ENCODE measurements around the gene EYS. TPM values are rescaled to one million over a fixed set of nuclear protein-coding genes. Genes with fewer than 3 reads are reported as not detected.

EYS gene
- total and polyA plus RNA-seq, 2 of the 8 experiments (the other 6 are each of a cell fraction or from before 2014, with no cell fraction given), result 0.05 to 0.13 TPM

- Histone ChIP-seq H3K9ac (replicated peaks in 1 of 4; ENCODE audit: extremely low read depth in 1 of 4, low read depth in 3 of 4, low read length in 3 of 4) (no peak overlapping the region), H2BK20ac (ENCODE audit: low read length) (no peak overlapping the region), H3K14ac (ENCODE audit: insufficient read length) (no peak overlapping the region), H4K8ac (ENCODE audit: extremely low read depth, insufficient read depth, low read length) (no peak overlapping the region), H2BK120ac (replicated peaks; ENCODE audit: low read depth, low read length) (no peak overlapping the region), H4K91ac (replicated peaks; ENCODE audit: insufficient read length, low read length) (no peak overlapping the region), H2AK5ac (ENCODE audit: low read depth, low read length) (no peak overlapping the region), H3K4me3 (ENCODE audit: extremely low read depth in 1 of 4, insufficient read depth in 2 of 4, low read depth in 3 of 4, low read length in 4 of 4) (no peak overlapping the region), H2AFZ (ENCODE audit: low read length) (no peak overlapping the region), H2BK12ac (ENCODE audit: low read depth, low read length) (no peak overlapping the region), H3K4me2 (ENCODE audit: insufficient read depth in 1 of 2, low read depth in 2 of 2, low read length in 2 of 2) (no peak overlapping the region), H3K9me3 (ENCODE audit: insufficient read depth in 2 of 2, low read depth in 1 of 2, low read length in 1 of 2) (no peaks in the 10 kb centered on the region), H2BK15ac (ENCODE audit: low read length) (no peak overlapping the region), H3K27me3 (replicated peaks in 1 of 4; ENCODE audit: control insufficient read depth in 3 of 4, extremely low read depth in 1 of 4, insufficient read depth in 3 of 4, low read length in 3 of 4) (no peaks in the 10 kb centered on the region), H3K79me1 (ENCODE audit: low read depth, low read length) (no peaks in the 10 kb centered on the region), H4K5ac (ENCODE audit: insufficient read length, low read depth, low read length) (no peak overlapping the region), H4K20me1 (replicated peaks in 1 of 2; ENCODE audit: control insufficient read depth in 1 of 2, insufficient read depth in 2 of 2, low read length in 2 of 2) (no peaks in the 10 kb centered on the region), H3K4me1 (replicated peaks in 1 of 4; ENCODE audit: control insufficient read depth in 3 of 4, insufficient read depth in 4 of 4, low read length in 3 of 4) (no peaks in the 10 kb centered on the region), H3K79me2 (ENCODE audit: control insufficient read depth in 1 of 2, insufficient read depth in 2 of 2, low read length in 2 of 2) (no peaks in the 10 kb centered on the region), H3K36me3 (ENCODE audit: control insufficient read depth in 2 of 4, insufficient read depth in 4 of 4, low read length in 3 of 4) (no peaks in the 10 kb centered on the region), H3K4ac (replicated peaks; ENCODE audit: insufficient read length, low read depth, low read length) (no peak overlapping the region), H3K27ac (ENCODE audit: low read depth, low read length) (no peak overlapping the region), H3K23ac (ENCODE audit: insufficient read length) (no peak overlapping the region), H2BK5ac (ENCODE audit: low read depth, low read length) (no peak overlapping the region), H3K18ac (ENCODE audit: extremely low read depth, low read length) (no peak overlapping the region), H3K56ac (replicated peaks; ENCODE audit: insufficient read length, low read depth, low read length) (no peak overlapping the region), H3K23me2 (ENCODE audit: low read depth, low read length) (no peaks in the 10 kb centered on the region)
- WGBS, 2 experiments (ENCODE audit: extremely low coverage in 1 of 2, insufficient coverage in 1 of 2, insufficient read length in 1 of 2, insufficient replicate concordance in 2 of 2, low coverage in 1 of 2, low lambda C conversion rate in 2 of 2, missing lambda C conversion rate in 1 of 2), result 80% methylated on average over 1 of the region's 1 CpG; no CpG with 5 or more reads in 1 of the 2 experiments
- CTCF ChIA-PET (ENCODE audit: partially characterized antibody), result no interaction called here
- POLR2A ChIA-PET (ENCODE audit: partially characterized antibody), result no interaction called here
- TF ChIP-seq RFX5 (IDR thresholded peaks at IDR 0.05; ENCODE audit: borderline replicate concordance, low read depth, low read length) (no peak), TEAD4 (IDR thresholded peaks at IDR 0.05; ENCODE audit: low read depth, low read length) (no peak), MAX (IDR thresholded peaks at IDR 0.05) (no peak)
- DNase-seq (ENCODE audit: low read depth in 1 of 2, low spot score in 2 of 2) (no peak), FAIRE-seq (no peak)
Measured at GRCh38 chr6:64037427-64037826, 1669.6 kb downstream of the EYS start.

All from H1 (cell line).